Stimulated activated CD8-positive, alpha-beta memory T cell treated with anti-CD3 and anti-CD28 coated beads, Interleukin-12 subunit alpha, Interleukin-12 subunit beta, amount 100 ng/mL, for 4 hours (primary cell): ENCODE data around the gene FNDC1.
"Not testable (repeated sequence)": the region's sequence is repeated elsewhere in the genome, so short reads cannot be mapped to it uniquely, and the experiment has no call there.

Source experiments
- DNase-seq: peaks from one replicate; pipeline ENCODE4 v3.0.0-alpha.2; 2020; ENCODE audit warnings: low read depth

The FNDC1 gene

DNA sequence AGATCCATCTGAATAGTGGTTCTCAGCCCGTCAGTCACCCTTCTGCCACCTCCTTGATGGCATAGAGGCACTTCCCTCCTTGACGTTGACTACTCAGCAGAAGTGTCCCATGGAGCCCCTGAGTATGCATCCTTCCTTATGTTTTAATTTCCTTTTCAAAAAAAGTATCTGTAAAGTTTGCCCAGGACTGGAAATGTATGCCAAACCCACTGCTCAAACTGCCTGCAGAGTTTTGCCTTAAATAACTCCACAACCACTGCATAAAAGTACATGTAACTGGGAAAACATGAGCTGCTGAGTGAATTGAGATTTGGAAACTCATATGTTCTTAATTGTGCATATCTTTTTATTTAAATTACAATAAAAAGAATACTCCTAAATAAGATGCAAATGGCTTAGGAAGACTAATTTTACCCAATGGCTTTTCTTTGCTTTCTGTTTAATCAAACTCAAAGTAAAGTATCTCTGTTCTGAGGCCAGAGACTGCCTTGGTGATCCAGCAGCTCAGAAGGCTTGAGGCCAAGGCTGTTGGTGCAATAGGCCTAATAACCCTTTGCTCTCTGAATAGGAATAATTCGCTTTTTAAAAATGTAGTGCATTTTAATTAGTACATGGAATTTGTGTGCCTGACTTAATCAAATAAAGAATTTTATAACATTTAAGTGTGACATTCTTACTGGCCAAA lies 90.4 kb downstream of the FNDC1 start:
- DNase-seq: no peak

DNA sequence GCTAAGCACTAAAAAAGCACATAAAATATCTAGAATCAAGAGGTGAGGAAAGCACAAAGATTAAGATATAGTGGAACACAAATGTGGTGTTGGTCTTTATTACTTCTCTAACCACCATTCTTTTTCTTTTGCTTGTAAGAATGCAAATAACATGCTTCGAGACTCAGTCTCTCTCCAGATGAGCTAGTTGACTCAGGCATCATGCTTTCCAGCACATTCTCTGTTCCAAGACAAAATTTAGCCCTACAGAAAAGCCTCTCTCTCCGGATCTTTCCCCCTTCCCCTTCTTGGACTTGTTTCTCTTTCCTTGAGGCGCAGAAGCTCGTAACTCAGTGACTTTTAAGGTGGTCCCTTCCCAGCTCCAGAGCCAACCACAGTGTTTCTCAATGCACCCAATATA lies 91.0 kb downstream of the FNDC1 start:
- DNase-seq: no peak

DNA sequence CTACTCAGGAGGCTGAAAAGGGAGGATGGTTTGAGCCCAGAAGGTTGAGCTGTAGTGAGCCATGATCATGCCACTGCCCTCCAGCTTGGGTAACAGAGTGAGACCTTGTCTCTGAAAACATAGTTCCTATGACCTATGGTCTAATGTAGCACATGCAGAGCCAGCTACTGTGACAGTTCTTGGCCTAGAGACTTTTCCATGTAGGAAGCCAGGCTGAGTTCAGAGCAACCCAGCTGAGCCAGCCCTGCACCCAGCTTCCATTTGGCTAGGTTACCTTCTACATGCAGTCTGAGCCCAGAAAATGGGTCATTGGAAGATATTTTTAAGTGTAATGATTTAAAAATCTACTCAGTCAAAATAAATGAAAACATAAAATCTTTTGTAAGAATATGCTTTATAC lies 92.8 kb downstream of the FNDC1 start:
- no peak for DNase-seq

DNA sequence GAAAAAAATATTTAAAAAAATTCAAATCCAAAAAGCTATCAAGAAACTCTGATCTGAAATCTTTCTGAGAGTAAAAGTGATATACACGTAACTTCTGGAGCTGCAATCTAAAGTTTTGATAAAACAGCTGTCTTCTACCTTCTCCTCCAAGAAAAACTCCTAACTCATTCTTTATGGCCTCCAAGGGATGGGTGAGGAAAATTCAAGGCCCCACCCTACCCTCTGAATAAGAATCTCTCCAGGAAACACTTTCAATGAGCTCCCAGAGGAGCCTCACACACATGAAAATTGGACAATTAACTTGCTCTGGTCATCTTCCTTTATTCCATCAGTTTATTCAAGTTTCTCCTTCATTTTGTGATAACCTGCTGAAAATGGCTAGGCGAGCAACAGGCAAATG lies 93.4 kb downstream of the FNDC1 start:
- no peak for DNase-seq

DNA sequence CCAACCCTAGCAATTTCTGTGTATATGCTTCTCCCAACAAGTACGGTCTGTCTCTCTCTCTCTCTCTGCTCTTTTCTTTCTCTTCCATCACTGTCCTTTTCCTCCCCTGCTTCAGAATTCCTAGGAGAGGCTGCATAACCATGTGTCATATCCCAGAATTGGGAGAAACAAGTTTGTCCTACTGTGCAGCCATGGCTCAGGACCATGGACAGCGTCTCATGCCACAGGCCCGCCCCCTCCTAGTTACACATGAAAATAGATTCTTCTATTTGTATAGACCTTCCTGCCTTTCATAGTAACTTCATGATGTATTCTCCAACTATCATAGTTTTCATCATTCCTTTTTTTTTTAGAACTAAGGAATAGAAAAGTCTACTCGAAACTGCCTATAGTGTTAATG lies 98.0 kb downstream of the FNDC1 start:
- no peak for DNase-seq

DNA sequence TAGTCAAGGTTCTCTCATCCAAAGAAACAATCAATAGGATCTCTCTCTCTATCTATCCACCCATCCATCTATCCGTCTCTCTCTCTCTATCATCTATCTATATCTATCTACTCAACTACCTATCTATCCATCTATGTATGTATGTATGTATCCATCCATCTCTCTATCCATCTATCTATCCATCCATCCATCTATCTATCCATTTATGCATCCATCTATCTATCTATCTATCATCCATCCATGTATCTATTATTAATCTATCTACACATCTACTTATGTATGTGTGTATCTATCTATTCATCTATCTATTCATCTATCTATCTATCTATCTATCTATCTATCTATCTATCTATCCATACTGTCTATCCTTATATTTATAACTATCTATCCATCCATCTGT lies 99.3 kb downstream of the FNDC1 start:
- no peak for DNase-seq

DNA sequence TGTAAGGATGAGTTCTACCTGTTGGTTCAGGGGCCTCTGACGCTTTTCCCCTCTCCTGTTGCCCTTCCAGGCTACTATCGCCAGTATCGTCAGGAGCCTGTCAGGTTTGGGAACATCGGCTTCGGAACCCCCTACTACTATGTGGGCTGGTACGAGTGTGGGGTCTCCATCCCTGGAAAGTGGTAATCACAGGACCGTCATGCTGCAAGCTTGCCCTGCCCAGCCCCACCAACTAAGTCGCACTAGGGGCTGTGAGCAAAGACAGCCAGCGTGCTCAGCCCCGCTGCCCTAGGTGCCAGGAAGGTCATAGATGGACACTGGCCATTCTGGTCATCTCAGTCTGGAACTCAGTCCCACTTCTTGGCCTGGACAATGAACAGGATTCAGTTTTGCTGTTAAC lies 102.1 kb downstream of the FNDC1 start:
- no peak for DNase-seq

DNA sequence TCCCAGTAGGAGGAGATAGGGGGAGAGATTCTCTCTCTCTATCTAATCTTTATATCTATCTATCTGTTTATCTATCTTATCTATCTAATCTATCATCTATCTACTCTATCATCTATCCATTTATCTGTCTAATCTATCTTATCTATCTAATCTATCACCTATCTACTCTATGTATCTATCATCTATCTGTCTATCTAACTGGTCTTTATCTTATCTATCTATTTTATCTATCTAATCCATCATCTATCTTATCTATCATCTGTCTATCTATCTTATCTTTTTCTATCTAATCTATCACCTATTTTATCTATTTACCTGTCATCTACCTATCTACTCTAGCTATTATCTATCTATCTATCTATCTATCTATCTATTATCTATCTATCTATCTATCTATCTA lies 109.4 kb downstream of the FNDC1 start:
- no peak for DNase-seq

DNA sequence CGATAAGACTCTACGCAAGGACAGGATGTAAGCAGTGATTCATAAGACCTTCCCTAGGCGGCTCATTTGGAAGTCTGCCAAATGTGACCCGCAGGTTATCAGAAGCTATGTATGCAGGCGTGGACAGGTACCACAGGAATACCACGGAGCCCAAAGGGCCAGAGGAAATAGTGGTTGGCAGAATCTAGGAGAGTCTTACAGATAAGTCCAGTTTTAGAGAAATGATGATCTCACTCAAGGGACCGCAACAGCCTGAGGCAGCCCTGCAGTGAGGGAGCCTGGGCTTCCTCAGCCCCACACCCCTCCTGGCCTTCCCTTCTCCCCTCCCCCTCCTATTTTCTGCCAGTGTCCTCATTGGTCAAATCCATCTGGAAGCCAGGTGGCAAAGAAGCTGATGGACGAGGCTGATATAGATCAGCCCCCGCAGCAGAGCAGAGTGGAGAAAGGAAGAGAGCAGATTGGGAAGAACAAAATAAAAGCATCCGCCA lies 110.6 kb downstream of the FNDC1 start:
- DNase-seq: no peak

DNA sequence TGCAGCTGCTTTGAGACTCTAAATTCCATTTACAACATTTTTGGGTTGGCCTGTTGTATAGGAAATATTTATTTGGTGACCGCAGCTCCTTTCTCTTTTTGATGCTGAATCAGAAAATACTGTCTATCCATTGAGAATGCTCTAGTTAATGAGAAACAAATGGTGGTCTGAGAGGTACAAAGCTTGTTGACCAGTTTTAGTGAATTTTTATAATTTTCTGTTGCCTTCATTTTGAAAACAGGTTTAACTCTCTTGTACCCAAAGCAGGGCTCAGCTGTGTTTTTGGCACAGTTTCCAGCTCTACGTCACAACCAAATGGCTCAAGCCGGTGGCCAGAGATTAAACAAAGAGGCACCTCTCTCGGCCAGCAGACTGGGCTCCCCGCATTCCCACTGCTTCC lies 113.2 kb downstream of the FNDC1 start:
- DNase-seq: no peak

DNA sequence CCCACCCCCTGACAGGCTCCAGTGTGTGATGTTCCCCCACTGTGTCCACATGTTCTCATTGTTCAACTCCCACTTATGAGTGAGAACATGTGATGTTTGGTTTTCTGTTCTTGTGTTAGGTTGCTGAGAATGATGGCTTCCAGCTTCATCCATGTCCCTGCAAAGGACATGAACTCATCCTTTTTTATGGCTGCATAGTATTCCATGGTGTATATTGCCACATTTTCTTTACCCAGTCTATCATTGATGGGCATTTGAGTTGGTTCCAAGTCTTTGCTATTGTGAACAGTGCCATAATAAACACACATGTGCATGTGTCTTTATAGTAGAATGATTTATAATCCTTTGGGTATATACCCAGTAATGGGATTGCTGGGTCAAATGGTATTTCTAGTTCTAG lies 115.5 kb downstream of the FNDC1 start:
- not testable (repeated sequence) for DNase-seq

DNA sequence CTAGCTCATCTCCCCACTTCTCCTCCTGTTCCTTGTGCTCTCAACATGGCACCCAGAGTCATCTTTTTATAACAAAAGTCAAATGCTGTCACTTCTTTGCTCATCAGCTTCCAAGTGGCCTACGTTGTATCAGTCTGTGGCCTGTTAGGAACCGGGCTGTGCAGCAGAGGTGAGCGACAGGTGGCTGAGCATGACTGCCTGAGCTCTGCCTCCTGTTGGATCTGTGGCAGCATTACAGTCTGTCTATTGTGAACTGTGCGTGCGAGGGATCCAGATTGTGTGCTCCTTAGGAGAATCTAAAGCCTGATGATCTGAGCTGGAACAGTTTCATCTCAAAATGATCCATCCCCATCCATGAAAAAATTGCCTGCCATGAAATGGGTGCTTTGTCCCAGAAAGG lies 129.6 kb downstream of the FNDC1 start:
- DNase-seq: no peak

DNA sequence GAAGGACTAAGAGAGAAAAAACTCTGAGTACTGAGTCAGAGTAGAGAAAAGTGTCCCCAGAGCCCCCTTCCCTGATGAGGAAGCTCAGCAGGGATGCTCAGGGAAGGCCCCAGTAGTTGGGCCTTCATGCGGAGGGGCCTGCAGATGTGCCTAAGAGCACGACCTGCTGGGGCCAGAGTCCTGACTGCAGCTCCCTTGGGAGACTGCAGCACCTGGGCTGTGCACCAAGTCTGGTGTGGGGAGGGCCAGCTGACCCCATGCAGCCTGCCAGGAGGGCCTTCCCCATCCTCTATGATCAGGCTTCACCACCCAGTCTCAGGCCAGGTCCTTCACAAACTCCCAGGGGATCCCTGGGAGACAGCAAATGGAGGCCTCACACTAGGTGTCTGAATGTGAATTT lies 130.4 kb downstream of the FNDC1 start:
- DNase-seq: no peak

DNA sequence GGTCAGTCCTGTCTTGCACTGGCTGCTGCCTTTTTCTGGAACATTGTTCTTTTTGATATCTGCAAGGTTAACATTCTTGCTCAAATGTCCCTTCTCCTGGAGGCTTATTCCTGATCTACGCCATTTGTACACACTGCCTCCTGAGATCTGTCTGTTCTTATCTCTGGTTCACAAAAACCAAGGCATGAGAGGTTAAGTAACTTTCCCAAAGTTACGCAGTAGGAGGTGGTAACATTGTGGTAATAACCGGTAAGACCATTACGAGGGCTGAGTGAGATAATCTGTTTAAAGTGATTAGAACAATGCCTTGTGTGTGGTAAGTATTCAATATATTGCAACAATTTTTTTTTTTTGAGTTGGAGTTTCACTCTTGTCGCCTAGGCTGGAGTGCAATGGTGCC lies 132.1 kb downstream of the FNDC1 start:
- no peak for DNase-seq

DNA sequence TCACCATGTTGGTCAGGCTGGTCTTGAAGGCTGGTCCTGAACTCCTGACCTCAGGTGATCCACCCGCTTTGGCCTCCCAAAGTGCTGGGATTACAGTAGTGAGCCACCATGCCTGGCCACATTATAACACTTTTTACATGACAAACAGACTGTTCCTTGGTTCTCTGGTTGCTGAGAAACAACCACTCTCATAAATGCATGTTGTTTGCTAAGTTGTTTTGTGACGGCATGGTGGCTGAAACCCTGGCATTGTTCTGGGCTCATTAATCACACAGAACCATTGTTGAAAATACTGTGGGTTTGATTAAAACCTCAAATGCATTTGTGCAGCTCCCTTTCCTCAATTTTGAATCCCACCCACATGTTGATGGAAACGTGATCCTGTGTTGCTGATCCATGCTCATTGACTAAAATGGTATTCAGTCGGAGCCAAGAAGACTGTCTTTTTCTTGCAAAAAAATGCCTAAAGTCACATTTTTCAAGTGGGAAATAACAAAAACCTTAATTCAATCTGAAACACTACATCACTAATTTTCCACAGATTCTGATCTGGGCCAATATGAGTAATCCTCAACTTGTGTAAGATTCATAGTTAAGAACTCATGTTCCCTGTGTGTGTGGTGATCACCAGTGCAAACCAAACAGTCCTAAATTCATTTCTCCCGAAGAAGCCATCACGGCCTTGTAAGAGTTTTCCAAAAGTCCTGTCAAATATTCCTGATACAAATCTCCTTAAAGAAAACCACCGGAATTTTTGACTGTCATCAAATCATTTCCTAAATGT lies 132.8 kb downstream of the FNDC1 start:
- DNase-seq: no peak

DNA sequence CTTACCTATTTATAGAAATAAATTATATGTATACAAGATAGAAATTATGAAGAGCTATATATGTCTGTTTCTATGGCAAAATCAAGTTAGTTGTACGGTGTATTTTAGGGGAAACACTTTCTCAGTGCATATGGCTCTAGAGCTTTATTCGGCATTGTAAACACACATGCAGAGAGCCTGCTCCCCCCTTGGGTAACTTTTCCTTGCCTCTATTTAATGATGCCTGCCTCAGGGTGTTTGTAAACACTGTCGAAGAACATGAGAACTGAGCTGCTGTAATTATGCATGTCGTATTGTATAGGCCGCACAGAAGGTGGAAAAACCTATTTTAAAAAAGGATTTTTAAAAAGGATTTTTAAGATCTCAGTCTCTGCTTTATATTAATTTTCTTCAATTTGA lies 133.4 kb downstream of the FNDC1 start:
- DNase-seq: no peak

DNA sequence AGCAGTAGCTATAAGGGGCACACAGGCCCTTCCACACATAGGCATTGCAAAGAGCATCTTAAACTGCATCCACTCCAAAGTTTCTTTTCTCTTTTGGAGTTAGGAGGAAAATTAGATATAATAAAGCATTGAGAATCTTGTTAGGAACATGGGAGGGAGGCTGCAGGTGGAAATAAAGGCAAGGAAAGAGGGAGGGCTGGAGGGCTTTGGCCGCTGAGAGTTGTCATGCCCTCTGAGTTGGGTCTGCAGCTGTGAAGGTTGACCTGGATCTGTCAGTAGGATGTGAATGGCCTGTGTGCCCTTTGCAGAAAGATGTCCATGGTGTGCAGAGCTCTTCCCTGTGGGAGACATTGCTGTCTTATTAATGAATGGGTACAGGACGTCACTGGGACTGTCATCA lies 134.0 kb downstream of the FNDC1 start:
- no peak for DNase-seq

DNA sequence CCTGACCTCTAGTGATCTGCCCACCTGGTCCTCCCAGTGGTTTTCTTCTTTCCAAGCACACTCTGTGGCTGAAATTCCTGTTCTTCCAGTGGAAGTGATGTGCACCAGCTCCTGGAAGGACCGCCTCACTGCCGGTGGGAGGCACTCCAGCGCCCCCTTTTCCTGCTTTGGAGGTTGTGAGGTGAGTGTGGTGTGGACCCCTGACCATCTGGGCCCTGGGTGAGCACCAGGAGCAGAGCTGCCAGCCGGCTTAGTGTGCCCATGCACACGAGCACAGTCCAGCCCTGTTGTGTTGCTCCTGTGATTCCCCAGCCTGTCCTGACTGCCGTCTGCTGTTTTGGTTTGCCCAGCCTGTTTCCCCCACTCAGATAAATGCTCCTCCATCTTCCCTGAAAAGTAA lies 134.6 kb downstream of the FNDC1 start:
- DNase-seq: no peak

DNA sequence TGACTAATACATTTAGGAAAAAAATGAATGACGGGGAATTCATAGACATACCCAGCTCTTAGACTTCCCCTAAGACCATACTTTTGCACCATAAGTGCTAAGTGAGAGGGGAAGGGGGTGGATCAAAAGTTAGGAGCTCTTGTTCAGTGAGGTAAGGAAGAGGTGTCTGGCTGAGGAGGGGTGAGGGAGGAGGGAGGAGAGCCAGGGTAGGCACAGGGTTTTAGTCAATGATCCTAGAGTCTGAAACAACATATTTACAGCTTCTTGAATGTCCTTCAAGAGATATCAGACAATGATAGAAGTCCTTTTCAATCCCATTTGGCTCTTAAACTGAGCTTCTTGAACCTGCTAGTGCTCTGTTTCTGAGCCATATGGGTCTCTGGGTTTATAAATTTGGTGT lies 135.4 kb downstream of the FNDC1 start:
- no peak for DNase-seq

DNA sequence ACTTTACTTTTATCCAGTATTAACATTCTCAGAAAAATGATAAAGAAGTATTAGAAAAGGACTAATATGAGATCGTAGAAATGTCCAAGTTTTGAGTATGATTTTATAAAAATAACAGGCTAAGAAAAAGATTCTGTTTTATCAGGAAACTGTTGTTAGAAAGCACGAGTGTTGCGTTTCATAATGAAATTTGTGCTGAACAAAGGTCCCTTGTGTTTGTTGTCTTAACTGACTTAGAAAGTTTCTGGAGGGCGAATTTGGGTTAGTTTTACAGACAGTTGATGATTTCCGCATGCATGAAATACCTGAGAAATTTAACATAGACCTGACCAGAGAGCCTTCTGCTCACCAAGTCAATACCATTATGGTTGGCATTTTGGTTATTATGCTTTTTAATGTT lies 136.0 kb downstream of the FNDC1 start:
- DNase-seq: no peak

DNA sequence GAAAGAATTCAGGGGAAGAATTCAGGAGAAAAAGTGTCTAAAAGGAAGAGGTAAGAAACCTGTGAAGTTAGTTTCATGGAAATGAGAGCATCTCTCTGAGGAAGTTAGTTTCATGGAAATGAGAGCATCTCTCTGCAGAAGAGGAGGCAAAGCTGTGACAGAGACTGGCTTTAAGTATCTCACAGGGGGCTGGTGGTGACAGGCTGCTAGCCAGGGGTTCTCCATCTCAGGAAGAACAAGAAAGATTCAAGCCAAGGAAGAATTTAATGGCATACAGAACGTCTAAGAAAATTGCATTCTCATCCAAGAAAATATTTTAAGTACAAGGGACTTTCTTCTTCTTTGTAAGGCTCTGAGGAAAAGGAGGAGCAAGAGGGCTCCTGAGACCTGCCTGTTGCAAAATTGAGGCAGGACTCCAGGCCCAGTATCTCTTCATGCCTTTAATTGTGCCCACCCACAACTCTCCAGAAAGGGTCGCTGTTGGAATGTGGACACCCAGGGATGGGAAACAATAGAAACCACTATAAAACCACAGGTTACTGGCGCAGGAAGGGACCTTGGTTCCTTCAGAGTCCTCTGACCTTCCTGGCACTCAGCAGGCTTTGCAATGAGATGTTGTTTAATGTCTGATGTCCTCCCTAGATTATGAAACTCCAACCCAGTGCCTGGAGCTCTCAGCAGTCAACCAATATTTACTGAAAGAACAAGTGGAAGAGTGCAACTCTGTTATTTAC lies 136.8 kb downstream of the FNDC1 start:
- DNase-seq: no peak

DNA sequence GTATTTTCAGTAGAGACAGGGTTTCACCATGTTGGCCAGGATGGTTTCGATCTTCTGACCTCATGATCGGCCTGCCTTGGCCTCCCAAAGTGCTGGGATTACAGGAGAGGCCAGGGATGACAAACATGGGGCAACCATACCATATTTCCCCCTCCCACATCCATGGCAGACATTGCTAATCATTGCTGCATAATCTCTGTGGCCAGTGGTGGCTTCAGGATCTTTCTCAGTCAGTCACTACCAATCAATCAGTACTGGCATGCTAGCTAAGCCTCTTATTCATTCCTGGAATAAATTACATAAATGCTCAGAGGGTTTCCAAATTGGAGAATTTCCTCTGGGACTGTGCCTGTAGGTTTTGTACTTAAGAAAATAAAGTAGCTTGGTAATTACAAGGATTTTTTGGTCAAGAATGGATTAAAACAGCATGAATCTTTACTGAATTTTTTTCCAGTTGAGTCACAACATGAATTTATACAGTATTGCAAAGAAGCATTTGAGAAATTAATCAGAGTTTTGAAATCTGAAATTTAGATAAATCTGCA lies 138.1 kb downstream of the FNDC1 start:
- DNase-seq: no peak

DNA sequence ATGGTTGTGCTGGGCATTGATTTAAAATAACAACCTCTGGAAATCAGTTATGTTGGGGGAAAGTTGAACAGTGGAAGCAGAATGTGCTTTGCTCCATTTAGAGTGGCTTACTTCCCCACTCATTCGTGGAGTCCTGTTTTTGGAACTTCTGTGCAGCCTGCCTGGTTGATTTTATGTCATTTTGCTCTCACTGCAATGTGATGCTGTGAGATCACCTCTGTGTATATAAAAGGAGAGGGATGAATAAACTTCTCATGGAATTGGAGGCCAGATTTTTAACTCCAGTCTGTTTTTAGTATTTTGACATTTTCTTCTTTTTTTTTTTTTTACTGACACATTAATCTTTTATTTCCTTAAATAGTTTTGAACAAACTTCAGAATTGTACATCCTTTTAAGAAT lies 139.0 kb downstream of the FNDC1 start:
- no peak for DNase-seq
